Tibial nerve (tissue), 4 donors: ENCODE measurements around the gene MEGF10. TPM values are rescaled to one million over a fixed set of nuclear protein-coding genes. Genes with fewer than 3 reads are reported as not detected.

Source experiments
- DNase-seq, 2 donors: peaks; one replicate each; pipeline ENCODE4 v3.0.0-alpha.2; 2019; ENCODE audit warnings: low spot score in 2 of 2
- H3K27ac ChIP-seq, 4 donors: fragments of 200-600 bp; sonication (generic) in 3 of 4; one replicate each; pipeline ENCODE4 v1.5.1; 2017 to 2019; ENCODE audit warnings: mild to moderate bottlenecking in 1 of 4
- H3K27me3 ChIP-seq, 2 donors: fragments of 200-600 bp; sonication (generic) in 1 of 2; one replicate each; pipeline versions ENCODE4 v1.5.1 to v1.6.0; 2017 to 2019
- H3K36me3 ChIP-seq, 3 donors: fragments of 200-600 bp; sonication (generic); one replicate each; pipeline ENCODE4 v1.5.1; 2018 to 2019
- H3K4me1 ChIP-seq, 4 donors: fragments of 200-600 bp; sonication (generic) in 3 of 4; one replicate each; pipeline ENCODE4 v1.5.1; 2017 to 2019
- H3K4me3 ChIP-seq, 4 donors: fragments of 200-600 bp; sonication (generic) in 3 of 4; one replicate each; pipeline ENCODE4 v1.5.1; 2017 to 2019; ENCODE audit warnings: mild to moderate bottlenecking in 1 of 4, moderate library complexity in 1 of 4
- H3K9me3 ChIP-seq, 4 donors: fragments of 200-600 bp; sonication (generic) in 3 of 4; one replicate each; pipeline ENCODE4 v1.5.1; 2017 to 2019
- CTCF ChIP-seq, 5 experiments: fragments of 200-600 bp in 3 of 5; fragments of 450-650 bp in 2 of 5; sonication (generic) in 3 of 5; IDR thresholded peaks; one replicate each; pipeline ENCODE4 v1.5.1; 2016 to 2019; ENCODE audit warnings: antibody characterized with exemption in 5 of 5, mild to moderate bottlenecking in 3 of 5, moderate library complexity in 2 of 5
- EP300 ChIP-seq, 2 donors: sonication (generic); formaldehyde crosslinking; IDR thresholded peaks; one replicate each; pipeline ENCODE4 v1.6.1; 2017; ENCODE audit warnings: antibody characterized with exemption in 2 of 2, mild to moderate bottlenecking in 1 of 2
- POLR2A ChIP-seq, 2 donors: fragments of 450-650 bp; IDR thresholded peaks; one replicate each; pipeline ENCODE4 v1.6.1; 2017; ENCODE audit warnings: antibody characterized with exemption in 2 of 2, mild to moderate bottlenecking in 2 of 2, moderate library complexity in 2 of 2
- WGBS, 2 donors: methylation state at CpG; one replicate each; pipeline ENCODE4 v1.1.5; 2018; 5-methylcytosine and 5-hydroxymethylcytosine counted together
- total RNA-seq, 4 donors: library from RNA; depleted of rRNA; stranded (reverse); fragments of >200 nt; gene quantifications; one replicate each; pipeline ENCODE4 v1.1.0, GENCODE V29; 2016

The MEGF10 gene
- total RNA-seq, 4 donors from 2014 or later, result 0.30 to 3.3 (median 1.3) TPM

- Histone ChIP-seq H3K4me3 (no peak overlapping the region), H3K27ac (no peak overlapping the region), H3K4me1 (peaks cover 0 to 9% (median 0%) of the 10 kb centered on the region in 4 donors), H3K27me3 (no peaks in the 10 kb centered on the region), H3K36me3 (no peaks in the 10 kb centered on the region), H3K9me3 (no peaks in the 10 kb centered on the region)
- WGBS, 2 donors, result 21 to 30% methylated on average over 5 of the region's 5 CpGs
- TF ChIP-seq CTCF (IDR thresholded peaks at IDR 0.05), result no peak
- no peak for TF ChIP-seq EP300 (IDR thresholded peaks at IDR 0.05)
- TF ChIP-seq POLR2A (IDR thresholded peaks at IDR 0.05), result no peak
- no peak for DNase-seq
Measured at GRCh38 chr5:127320032-127320965, 29.7 kb downstream of the MEGF10 start.

- TF ChIP-seq EP300 (IDR thresholded peaks at IDR 0.05) (no peak), POLR2A (IDR thresholded peaks at IDR 0.05) (no peak), CTCF (IDR thresholded peaks at IDR 0.05) (no peak)
- no peaks in the 10 kb centered on the region for H3K9me3 ChIP-seq
- no peak for DNase-seq
- H3K36me3 ChIP-seq, result no peaks in the 10 kb centered on the region
- WGBS, 2 donors, result 92 to 98% methylated on average over 2 of the region's 2 CpGs
- peaks cover 0 to 9% (median 0%) of the 10 kb centered on the region in 4 donors for H3K4me1 ChIP-seq
- no peak overlapping the region for H3K27ac ChIP-seq
- H3K27me3 ChIP-seq, result no peaks in the 10 kb centered on the region
- no peak overlapping the region for H3K4me3 ChIP-seq
Measured at GRCh38 chr5:127321465-127321864, 30.9 kb downstream of the MEGF10 start.

- DNase-seq, result no peak
- H3K4me3 ChIP-seq, result no peak overlapping the region
- H3K27ac ChIP-seq, result no peak overlapping the region
- H3K9me3 ChIP-seq, result no peaks in the 10 kb centered on the region
- WGBS, 2 donors, result 75 to 79% methylated on average over 1 of the region's 1 CpG
- no peaks in the 10 kb centered on the region for H3K27me3 ChIP-seq
- no peaks in the 10 kb centered on the region for H3K36me3 ChIP-seq
- no peak for TF ChIP-seq EP300 (IDR thresholded peaks at IDR 0.05)
- no peak for TF ChIP-seq CTCF (IDR thresholded peaks at IDR 0.05)
- no peak for TF ChIP-seq POLR2A (IDR thresholded peaks at IDR 0.05)
- peaks cover 0 to 9% (median 0%) of the 10 kb centered on the region in 4 donors for H3K4me1 ChIP-seq
Measured at GRCh38 chr5:127322403-127322802, 31.8 kb downstream of the MEGF10 start.

- Histone ChIP-seq H3K36me3 (no peaks in the 10 kb centered on the region), H3K9me3 (no peaks in the 10 kb centered on the region), H3K27ac (no peak overlapping the region), H3K4me1 (peaks cover 0 to 9% (median 0%) of the 10 kb centered on the region in 4 donors), H3K27me3 (no peaks in the 10 kb centered on the region), H3K4me3 (no peak overlapping the region)
- no peak for TF ChIP-seq POLR2A (IDR thresholded peaks at IDR 0.05)
- TF ChIP-seq CTCF (IDR thresholded peaks at IDR 0.05), result no peak
- no peak for TF ChIP-seq EP300 (IDR thresholded peaks at IDR 0.05)
- no peak for DNase-seq
- WGBS, 2 donors, result 94% methylated on average over 3 of the region's 3 CpGs
Measured at GRCh38 chr5:127324756-127325155, 34.2 kb downstream of the MEGF10 start.

GRCh38 chr5:127326431-127326830 is 35.8 kb downstream of the MEGF10 start:
- WGBS, 2 donors, result 88 to 89% methylated on average over 4 of the region's 4 CpGs

More at GRCh38 chr5:127326431-127326830, 35.8 kb downstream of the MEGF10 start:
- no peaks in the 10 kb centered on the region for H3K36me3 ChIP-seq
- H3K4me1 ChIP-seq, result no peaks in the 10 kb centered on the region
- TF ChIP-seq POLR2A (IDR thresholded peaks at IDR 0.05) (no peak), CTCF (IDR thresholded peaks at IDR 0.05) (no peak), EP300 (IDR thresholded peaks at IDR 0.05) (no peak)
- DNase-seq, result no peak
- H3K9me3 ChIP-seq, result no peaks in the 10 kb centered on the region
- no peak overlapping the region for H3K4me3 ChIP-seq
- no peak overlapping the region for H3K27ac ChIP-seq
- no peaks in the 10 kb centered on the region for H3K27me3 ChIP-seq
